Activated CD8-positive, alpha-beta T cell treated with anti-CD3 and anti-CD28 coated beads for 36 hours (primary cell): ENCODE measurements around the gene FAM78B. TPM values are rescaled to one million over a fixed set of nuclear protein-coding genes. Genes with fewer than 3 reads are reported as not detected.
A peak's percentile ranks its signal among the peaks of the same experiment; 100 is the strongest.

Source experiments
- ATAC-seq: fragments of 200-7000 bp; cut with Tn5 transposase; one replicate; pipeline ENCODE4 v1.10.0; 2021; ENCODE audit warnings: mild to moderate bottlenecking, moderate library complexity
- CTCF ChIA-PET: fragments of 350-600 bp; sonication (Branson Sonifier 250); formaldehyde crosslinking; loops from one replicate; lab custom pipeline; 2021; ENCODE audit warnings: antibody characterized with exemption; lab: Charles Lee
- POLR2A ChIA-PET: fragments of 350-600 bp; sonication (Branson Sonifier 250); formaldehyde crosslinking; loops from one replicate; lab custom pipeline; 2021; ENCODE audit warnings: antibody characterized with exemption; lab: Charles Lee
- DNase-seq: peaks from one replicate; pipeline ENCODE4 v3.0.0-alpha.2; 2020
- H3K27ac Mint-ChIP-seq: one replicate; pipeline ENCODE4 v1.8.0; 2021; ENCODE audit warnings: mild to moderate bottlenecking, mixed read lengths
- H3K27me3 Mint-ChIP-seq: one replicate; pipeline ENCODE4 v1.8.0; 2021; ENCODE audit warnings: mixed read lengths
- H3K36me3 Mint-ChIP-seq: one replicate; pipeline ENCODE4 v1.8.0; 2021; ENCODE audit warnings: low read depth, mixed read lengths
- H3K4me1 Mint-ChIP-seq: one replicate; pipeline ENCODE4 v1.8.0; 2021; ENCODE audit warnings: low read depth, mixed read lengths
- H3K4me3 Mint-ChIP-seq: one replicate; pipeline ENCODE4 v1.8.0; 2021; ENCODE audit warnings: mild to moderate bottlenecking, moderate library complexity, mixed read lengths
- H3K9me3 Mint-ChIP-seq: one replicate; pipeline ENCODE4 v1.8.0; 2021; ENCODE audit warnings: mixed read lengths
- intact Hi-C: fragments of 100-400 bp; cut with micrococcal nuclease; formaldehyde crosslinking; loops from one replicate; pipeline ENCODE4 v1.10.0; 2022
- total RNA-seq, 2 experiments: library from RNA; stranded (reverse); gene quantifications; one replicate each; pipeline ENCODE4 v1.2.3, GENCODE V29; 2021
- TF ChIP-seq, protein P1 (sequence below): fragments of 200-600 bp; IDR thresholded peaks from one replicate; pipeline ENCODE4 v1.8.0; 2022; ENCODE audit warnings: antibody characterized with exemption, mild to moderate bottlenecking

FAM78B gene
- total RNA-seq, 2 experiments from 2014 or later = 0.20 TPM; not detected in 1

DNA sequence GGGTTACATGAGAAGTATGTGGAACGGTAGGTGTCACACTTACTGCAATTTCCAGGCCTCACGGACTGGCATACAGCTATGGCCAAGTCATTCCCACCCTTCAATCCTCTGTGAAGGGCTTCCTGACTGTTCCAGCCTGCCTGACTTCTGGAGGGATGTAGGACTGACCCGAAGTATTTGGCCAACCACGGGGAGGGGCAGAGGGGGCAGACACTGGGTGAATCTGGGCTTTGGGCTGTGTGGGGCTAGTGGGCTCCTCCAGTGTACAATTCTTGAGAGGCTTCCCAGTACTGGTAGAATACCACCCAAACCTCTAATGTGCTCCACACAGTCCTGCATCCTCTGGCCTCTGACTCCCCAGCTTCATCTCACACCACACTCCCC lies 78.2 kb downstream of the FAM78B start:
- TF ChIP-seq, protein P1, sequence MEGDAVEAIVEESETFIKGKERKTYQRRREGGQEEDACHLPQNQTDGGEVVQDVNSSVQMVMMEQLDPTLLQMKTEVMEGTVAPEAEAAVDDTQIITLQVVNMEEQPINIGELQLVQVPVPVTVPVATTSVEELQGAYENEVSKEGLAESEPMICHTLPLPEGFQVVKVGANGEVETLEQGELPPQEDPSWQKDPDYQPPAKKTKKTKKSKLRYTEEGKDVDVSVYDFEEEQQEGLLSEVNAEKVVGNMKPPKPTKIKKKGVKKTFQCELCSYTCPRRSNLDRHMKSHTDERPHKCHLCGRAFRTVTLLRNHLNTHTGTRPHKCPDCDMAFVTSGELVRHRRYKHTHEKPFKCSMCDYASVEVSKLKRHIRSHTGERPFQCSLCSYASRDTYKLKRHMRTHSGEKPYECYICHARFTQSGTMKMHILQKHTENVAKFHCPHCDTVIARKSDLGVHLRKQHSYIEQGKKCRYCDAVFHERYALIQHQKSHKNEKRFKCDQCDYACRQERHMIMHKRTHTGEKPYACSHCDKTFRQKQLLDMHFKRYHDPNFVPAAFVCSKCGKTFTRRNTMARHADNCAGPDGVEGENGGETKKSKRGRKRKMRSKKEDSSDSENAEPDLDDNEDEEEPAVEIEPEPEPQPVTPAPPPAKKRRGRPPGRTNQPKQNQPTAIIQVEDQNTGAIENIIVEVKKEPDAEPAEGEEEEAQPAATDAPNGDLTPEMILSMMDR = no peak
- intact Hi-C loops = no loop called here
- Mint-ChIP-seq H3K4me1 (no peaks in the 10 kb centered on the region), H3K36me3 (no peaks in the 10 kb centered on the region), H3K4me3 (no peak overlapping the region), H3K27me3 (peaks cover 4% of the 10 kb centered on the region), H3K9me3 (no peaks in the 10 kb centered on the region), H3K27ac (no peak overlapping the region)
- ChIA-PET CTCF (no interaction called here), POLR2A (no interaction called here)
- ATAC-seq (no peak), DNase-seq (no peak)

GRCh38 chr1:166087734-166088571 lies 78.8 kb downstream of the FAM78B start:
- intact Hi-C loops = no loop called here
- H3K27ac Mint-ChIP-seq = no peak overlapping the region
- DNase-seq = no peak
- H3K4me3 Mint-ChIP-seq = no peak overlapping the region
- ATAC-seq = no peak
- H3K36me3 Mint-ChIP-seq = no peaks in the 10 kb centered on the region
- ChIA-PET POLR2A (no interaction called here), CTCF (no interaction called here)
- TF ChIP-seq, protein P1 = no peak
- no peaks in the 10 kb centered on the region for H3K4me1 Mint-ChIP-seq
- H3K27me3 Mint-ChIP-seq = peaks cover 4% of the 10 kb centered on the region
- H3K9me3 Mint-ChIP-seq = no peaks in the 10 kb centered on the region

DNA sequence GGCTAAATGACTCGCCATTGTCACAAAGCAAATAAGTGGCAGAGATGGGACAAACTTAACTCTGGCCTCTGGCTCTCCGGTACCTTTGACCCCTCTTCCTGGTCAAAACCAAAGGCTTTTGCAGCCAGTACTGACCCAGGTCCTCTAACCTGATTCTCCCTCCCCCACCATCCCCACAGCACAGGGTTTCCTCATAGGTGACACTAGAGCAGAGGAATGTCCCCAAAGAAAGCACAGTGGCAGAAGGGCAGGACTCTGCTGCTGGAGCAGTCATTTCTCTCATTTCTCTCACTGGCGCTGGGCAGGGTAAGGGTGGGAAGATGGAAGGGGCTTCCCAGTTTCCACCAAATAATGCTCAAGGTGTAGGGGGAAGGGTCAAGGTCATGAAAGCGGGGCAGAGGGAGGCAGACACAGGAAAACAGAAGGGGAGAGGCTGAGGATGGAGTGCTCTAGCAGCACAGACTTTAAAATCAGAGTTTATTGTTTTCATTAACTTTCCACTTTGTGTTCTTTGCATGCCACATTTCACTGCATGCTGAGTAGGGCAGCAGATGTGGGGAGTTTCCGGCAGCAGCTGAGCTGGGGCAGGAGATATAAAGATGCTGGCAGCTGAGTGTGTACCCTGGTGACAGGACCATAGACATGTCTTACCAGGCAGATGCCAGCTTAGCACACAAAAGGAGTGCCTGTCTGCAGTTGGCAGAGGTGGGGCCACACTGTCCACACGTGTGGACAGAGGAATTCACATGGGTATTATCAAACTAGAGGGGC lies 80.5 kb downstream of the FAM78B start:
- Mint-ChIP-seq H3K4me1 (no peaks in the 10 kb centered on the region), H3K27ac (no peak overlapping the region), H3K9me3 (no peaks in the 10 kb centered on the region), H3K27me3 (peaks cover 4% of the 10 kb centered on the region), H3K4me3 (no peak overlapping the region), H3K36me3 (no peaks in the 10 kb centered on the region)
- intact Hi-C loops = no loop called here
- POLR2A ChIA-PET = no interaction called here
- no peak for ATAC-seq
- no peak for DNase-seq
- TF ChIP-seq, protein P1 = no peak
- CTCF ChIA-PET = no interaction called here

DNA sequence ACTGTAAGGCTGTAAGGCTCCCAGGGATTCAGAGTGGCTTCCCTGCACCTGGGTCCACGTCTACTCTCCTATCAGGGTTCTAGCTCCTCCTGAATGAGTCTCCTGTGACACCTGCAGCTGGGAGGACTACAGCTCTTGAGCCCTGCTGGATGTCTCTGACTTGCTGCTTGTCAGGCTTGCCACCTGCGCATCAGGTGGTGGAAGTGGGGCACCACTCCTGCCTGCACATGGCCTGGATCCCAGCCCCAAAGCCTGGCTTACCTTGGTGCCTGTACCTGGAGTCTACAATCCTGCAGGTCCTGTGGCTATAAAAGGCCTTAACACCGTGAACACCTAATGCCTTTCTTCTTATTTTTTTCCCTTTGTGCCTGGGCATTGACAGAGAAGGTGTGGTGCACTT lies 82.2 kb downstream of the FAM78B start:
- TF ChIP-seq, protein P1 = no peak
- Mint-ChIP-seq H3K36me3 (no peaks in the 10 kb centered on the region), H3K9me3 (no peaks in the 10 kb centered on the region), H3K4me3 (no peak overlapping the region), H3K27ac (no peak overlapping the region), H3K27me3 (peaks cover 2% of the 10 kb centered on the region), H3K4me1 (peaks cover 3% of the 10 kb centered on the region)
- ATAC-seq (no peak), DNase-seq (no peak)
- ChIA-PET CTCF (no interaction called here), POLR2A (no interaction called here)
- intact Hi-C loops = no loop called here

DNA sequence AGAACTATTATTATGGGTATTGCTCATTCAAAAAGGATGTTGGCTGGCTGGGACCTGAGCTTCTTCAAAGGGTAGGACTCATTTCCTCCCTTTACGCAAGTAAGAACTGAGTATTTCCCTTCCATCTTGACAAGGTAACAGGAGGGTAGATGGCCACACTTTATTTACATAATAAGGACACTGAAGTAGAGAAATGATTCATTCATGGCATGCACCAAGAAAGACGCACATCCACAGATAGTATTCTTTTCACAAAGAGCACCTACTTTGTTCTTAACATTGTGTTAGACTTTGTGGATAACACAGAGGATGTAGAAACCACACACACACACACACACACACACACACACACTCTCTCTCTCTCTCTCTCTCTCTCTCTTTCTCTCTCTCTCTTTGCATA lies 82.9 kb downstream of the FAM78B start:
- Mint-ChIP-seq H3K9me3 (no peaks in the 10 kb centered on the region), H3K27me3 (no peaks in the 10 kb centered on the region), H3K36me3 (no peaks in the 10 kb centered on the region), H3K27ac (no peak overlapping the region), H3K4me3 (no peak overlapping the region), H3K4me1 (peaks cover 3% of the 10 kb centered on the region)
- TF ChIP-seq, protein P1 = no peak
- ChIA-PET POLR2A (no interaction called here), CTCF (no interaction called here)
- no peak for DNase-seq
- intact Hi-C loops = no loop called here
- peak; percentile 42 for ATAC-seq
